ENCODE data around the gene TMEM176B. TPM values are rescaled to one million over a fixed set of nuclear protein-coding genes. Genes with fewer than 3 reads are reported as not detected.

Gene TMEM176B
- polyA plus RNA-seq, 1 experiment, result not detected

DNA sequence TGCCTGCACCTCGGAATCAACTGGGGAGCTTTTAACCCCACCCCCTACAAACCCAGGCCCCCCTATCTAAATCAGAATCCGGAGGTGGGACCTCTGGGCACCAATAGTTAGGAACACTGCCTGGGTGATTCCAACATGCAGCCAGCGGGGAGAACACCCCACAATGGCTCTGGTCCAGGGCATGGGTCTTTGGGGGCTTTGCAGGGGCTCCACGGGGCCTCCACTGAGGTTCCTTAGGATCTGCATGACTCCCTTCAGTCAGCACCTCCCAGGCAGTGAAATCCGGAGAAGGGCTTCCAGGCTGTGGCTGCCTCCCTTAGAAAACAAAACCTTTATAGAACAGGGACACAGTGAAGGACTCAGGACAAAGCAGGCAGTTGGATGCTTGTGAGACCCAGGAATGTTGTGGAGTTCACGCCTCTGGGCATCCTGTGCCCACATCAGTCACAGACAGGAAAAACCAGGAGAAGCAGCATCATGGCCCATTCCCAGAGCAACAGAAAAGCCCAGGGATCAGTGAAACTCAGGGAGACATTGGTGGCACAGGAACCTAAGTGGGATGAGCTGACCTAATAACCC lies 35.6 kb upstream of the TMEM176B start:
- Histone ChIP-seq H3K4me3 (ENCODE audit: low read depth, low read length) (no peak overlapping the region), H3K36me3 (ENCODE audit: control insufficient read depth, insufficient read depth, low read length) (no peaks in the 10 kb centered on the region), H3K27me3 (ENCODE audit: control insufficient read depth, insufficient read depth, low read length) (no peaks in the 10 kb centered on the region)
- CTCF ChIA-PET, result no interaction called here
- TF ChIP-seq, protein P1, sequence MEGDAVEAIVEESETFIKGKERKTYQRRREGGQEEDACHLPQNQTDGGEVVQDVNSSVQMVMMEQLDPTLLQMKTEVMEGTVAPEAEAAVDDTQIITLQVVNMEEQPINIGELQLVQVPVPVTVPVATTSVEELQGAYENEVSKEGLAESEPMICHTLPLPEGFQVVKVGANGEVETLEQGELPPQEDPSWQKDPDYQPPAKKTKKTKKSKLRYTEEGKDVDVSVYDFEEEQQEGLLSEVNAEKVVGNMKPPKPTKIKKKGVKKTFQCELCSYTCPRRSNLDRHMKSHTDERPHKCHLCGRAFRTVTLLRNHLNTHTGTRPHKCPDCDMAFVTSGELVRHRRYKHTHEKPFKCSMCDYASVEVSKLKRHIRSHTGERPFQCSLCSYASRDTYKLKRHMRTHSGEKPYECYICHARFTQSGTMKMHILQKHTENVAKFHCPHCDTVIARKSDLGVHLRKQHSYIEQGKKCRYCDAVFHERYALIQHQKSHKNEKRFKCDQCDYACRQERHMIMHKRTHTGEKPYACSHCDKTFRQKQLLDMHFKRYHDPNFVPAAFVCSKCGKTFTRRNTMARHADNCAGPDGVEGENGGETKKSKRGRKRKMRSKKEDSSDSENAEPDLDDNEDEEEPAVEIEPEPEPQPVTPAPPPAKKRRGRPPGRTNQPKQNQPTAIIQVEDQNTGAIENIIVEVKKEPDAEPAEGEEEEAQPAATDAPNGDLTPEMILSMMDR (IDR thresholded peaks at IDR 0.05; ENCODE audit: insufficient read depth, low read depth, low read length), result no peak
- DNase-seq (ENCODE audit: low read depth), result no peak
- POLR2A ChIA-PET, result no interaction called here

DNA sequence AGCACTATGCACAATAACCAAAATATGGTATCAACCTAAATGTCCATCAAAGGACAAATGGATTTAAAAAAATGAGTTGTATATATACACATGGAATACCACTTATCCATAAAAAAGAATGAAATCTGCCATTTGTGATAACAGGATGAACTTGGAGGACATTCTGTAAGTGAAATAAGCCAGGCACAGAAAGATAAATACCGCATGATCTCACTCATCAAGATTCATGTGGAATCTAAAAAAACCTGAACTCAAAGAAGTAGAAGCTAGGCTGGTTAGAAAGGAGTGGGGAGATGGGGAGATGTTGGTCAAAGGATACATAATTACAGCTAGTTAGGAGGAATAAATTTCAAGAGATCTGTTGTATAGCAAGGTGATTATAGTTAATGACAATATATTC lies 34.9 kb upstream of the TMEM176B start:
- CTCF ChIA-PET, result no interaction called here
- TF ChIP-seq, protein P1 (IDR thresholded peaks at IDR 0.05; ENCODE audit: insufficient read depth, low read depth, low read length), result no peak
- no peak for DNase-seq (ENCODE audit: low read depth)
- Histone ChIP-seq H3K27me3 (ENCODE audit: control insufficient read depth, insufficient read depth, low read length) (no peaks in the 10 kb centered on the region), H3K4me3 (ENCODE audit: low read depth, low read length) (no peak overlapping the region), H3K36me3 (ENCODE audit: control insufficient read depth, insufficient read depth, low read length) (no peaks in the 10 kb centered on the region)
- POLR2A ChIA-PET, result no interaction called here

DNA sequence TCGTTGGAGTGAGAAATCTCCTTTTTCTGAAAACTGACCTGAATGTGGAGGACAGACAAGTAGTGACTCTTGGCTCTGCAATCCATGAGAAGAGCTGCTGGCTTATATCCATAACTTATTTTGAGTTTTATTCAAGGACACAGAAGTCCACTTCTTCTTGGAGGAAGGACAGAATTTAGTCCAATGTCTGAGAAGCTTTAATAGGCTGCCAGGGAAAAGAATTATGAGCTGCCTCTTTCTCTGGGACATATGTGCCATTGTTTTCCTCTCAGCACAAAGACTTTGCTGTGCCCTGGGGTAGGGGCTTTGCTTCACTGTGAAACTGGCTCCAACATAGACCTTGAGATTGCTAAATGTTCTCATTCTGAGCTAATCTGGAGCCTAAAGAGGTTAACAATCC lies 31.7 kb upstream of the TMEM176B start:
- H3K36me3 ChIP-seq (ENCODE audit: control insufficient read depth, insufficient read depth, low read length), result no peaks in the 10 kb centered on the region
- ChIA-PET CTCF (no interaction called here), POLR2A (no interaction called here)

DNA sequence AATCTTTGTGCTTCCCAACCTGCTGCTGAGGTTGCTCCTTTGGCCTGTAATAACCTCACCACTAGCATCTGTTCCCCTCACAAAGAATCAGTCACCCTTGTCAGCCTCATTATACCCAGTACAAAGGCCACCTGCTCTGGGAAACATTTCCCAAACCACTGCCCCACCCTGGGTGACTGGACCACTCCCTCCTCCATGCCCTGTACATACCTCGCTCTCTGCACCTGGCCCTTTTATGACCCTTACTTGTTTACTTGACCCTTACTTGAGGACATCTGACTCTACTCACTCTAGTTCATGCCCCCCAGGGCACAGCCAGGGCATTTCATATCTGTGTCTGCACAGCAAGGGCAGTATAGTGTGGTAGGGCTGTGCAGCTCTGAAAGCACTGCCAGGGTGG lies 30.8 kb upstream of the TMEM176B start:
- ChIA-PET CTCF (no interaction called here), POLR2A (no interaction called here)
- TF ChIP-seq, protein P1 (IDR thresholded peaks at IDR 0.05; ENCODE audit: insufficient read depth, low read depth, low read length), result no peak
- DNase-seq (ENCODE audit: low read depth), result no peak
- Histone ChIP-seq H3K27me3 (ENCODE audit: control insufficient read depth, insufficient read depth, low read length) (no peaks in the 10 kb centered on the region), H3K36me3 (ENCODE audit: control insufficient read depth, insufficient read depth, low read length) (no peaks in the 10 kb centered on the region), H3K4me3 (ENCODE audit: low read depth, low read length) (no peak overlapping the region)

More for the DNA sequence above, 31.7 kb upstream of the TMEM176B start:
- TF ChIP-seq, protein P1 (IDR thresholded peaks at IDR 0.05; ENCODE audit: insufficient read depth, low read depth, low read length), result no peak
- Histone ChIP-seq H3K27me3 (ENCODE audit: control insufficient read depth, insufficient read depth, low read length) (no peaks in the 10 kb centered on the region), H3K4me3 (ENCODE audit: low read depth, low read length) (no peak overlapping the region)
- DNase-seq (ENCODE audit: low read depth), result no peak

DNA sequence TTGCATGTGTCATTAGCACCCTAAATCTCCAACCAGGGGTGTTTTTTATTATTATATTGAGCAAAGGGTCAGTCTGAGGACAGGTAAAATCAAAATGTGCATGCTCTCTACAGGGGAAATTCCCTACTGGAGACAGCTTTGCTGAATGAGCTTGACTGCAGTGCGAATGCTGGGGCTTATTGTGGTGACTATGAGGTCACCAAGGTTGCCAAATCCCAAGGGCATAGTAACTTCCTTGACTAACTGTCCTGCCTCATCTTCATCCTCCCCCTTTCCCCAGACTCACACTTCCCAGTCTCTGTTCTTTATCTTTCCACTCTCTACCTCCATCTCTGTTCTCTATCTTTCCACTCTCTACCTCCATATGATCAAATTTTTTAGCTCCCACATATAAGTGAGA lies 29.3 kb upstream of the TMEM176B start:
- no peaks in the 10 kb centered on the region for H3K36me3 ChIP-seq (ENCODE audit: control insufficient read depth, insufficient read depth, low read length)
- ChIA-PET CTCF (no interaction called here), POLR2A (no interaction called here)
- H3K27me3 ChIP-seq (ENCODE audit: control insufficient read depth, insufficient read depth, low read length), result no peaks in the 10 kb centered on the region
- no peak for DNase-seq (ENCODE audit: low read depth)
- no peak overlapping the region for H3K4me3 ChIP-seq (ENCODE audit: low read depth, low read length)
- TF ChIP-seq, protein P1 (IDR thresholded peaks at IDR 0.05; ENCODE audit: insufficient read depth, low read depth, low read length), result no peak
